NCI-H2029 (cell line): ENCODE data around the gene TAF8.
A peak's percentile ranks its signal among the peaks of the same experiment; 100 is the strongest.
"Not testable (repeated sequence)": the region's sequence is repeated elsewhere in the genome, so short reads cannot be mapped to it uniquely, and the experiment has no call there.

ENCODE experiments used
- DNase-seq: peaks from one replicate; lab custom pipeline; 2025; lab: John Stamatoyannopoulos, UW

Gene TAF8

GRCh38 chr6:42029062-42029685, 21.1 kb upstream of the TAF8 start:
- DNase-seq, result no peak

GRCh38 chr6:42029881-42030280, 20.4 kb upstream of the TAF8 start:
- no peak for DNase-seq

- DNase-seq, result no peak
Observed at GRCh38 chr6:42030585-42031506, 19.5 kb upstream of the TAF8 start.

DNA sequence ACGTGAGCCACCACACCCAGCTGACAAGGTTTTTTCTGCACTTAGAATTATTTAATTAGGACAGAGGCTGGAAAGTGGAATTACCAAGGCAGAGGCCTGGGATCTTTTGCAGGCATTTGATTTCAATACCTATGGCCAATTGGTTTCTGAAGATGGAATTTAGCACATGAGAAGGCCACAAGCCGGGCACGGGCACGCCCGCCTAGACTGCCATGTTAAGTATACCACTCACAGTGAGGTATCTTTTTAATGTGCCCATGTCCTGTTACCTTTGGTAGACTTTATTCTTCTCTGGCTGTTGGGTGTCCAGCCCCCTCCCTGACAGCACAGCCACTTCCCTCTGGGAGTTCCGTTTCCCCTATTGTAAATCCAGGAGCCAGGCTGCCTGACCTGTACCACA, 18.0 kb upstream of the TAF8 start:
- DNase-seq, result no peak

DNA sequence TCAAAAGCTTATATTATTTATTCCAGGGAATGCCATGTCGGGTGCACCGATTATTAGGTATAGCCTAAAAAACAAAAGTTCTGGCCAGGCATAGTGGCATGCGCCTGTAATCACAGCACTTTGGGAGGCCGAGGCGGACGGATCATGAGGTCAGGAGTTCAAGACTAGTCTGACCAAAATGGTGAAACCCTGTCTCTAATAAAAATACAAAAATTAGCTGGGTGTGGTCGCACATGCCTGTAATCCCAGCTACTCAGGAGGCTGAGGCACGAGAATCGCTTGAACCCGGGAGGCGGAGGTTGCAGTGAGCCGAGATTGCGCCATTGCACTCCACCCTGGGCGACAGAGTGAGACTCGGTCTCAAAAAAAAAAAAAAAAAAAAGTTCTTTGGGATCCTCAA, 12.7 kb upstream of the TAF8 start:
- not testable (repeated sequence) for DNase-seq

DNA sequence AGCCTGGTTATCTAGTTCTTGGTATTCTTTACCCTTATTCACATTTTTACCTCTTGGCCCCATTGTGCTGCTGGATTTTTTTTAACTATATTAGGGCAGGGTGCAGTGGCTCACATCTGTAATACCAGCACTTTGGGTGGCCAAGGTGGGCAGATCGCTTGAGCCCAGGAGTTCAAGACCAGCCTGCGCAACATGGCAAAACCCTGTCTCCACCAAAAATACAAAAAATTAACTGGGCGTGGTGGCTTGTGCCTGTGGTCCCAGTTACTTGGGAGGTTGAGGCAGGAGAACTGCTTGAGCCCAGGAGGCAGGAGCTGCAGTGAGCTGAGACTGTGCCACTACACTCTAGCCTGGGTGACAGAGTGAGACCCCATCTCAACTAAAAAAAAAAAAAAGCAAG, 12.2 kb upstream of the TAF8 start:
- no peak for DNase-seq

DNA sequence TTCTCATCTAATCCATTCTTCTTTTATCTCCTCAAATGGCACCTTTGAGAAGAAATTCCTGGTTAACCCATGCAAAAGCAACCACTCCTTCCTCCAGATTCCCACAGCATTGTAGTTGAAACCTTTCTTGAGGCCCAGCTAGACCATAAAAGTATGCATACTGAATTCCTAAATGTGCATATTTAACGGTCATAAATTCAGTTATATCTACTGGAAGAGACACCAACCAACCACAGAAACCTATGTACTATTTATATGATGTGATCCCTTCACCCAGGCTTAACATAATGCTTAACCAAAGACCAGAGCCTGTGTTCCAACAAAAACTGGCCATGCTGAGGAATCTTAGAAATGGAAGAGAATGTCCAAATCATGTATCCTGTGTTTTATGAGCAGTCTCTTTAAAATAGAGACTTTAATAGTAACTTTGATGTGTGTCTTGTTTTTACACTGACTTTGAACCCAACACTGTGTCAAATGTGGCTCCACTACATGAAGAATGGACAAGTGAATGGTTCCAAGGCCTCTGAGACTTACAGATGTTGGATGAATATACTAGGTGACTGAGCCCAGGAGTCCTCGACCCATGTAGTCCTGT, 11.4 kb upstream of the TAF8 start:
- no peak for DNase-seq

DNA sequence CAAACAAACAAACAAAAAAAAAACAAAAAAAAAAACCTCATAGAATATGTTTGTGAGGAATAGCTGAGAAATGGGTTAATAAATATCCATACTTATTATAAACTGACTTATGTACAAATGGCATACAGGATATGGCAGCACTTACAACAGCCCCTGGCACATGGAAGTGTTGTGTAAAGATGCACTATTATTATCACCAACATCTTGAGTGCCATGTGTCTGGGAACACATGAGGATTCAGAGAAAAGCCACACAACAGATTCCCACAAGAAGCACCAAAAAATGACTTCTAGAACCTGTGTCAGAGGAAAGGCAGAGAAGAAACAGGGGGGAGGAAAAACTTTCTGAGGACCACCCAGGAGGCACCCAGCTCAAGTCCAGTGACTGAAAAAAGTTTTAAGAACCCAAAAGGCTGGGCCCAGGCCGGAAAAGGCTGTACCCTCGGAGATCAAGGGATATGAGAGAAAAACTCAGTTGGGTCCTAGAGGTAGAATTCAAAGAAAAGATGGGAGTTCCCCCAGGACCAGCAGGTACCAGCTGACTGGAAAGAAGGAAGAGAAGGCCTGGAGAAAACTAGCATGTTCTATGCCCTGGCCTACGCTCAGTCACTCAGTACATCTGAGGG, 9.4 kb upstream of the TAF8 start:
- no peak for DNase-seq

DNA sequence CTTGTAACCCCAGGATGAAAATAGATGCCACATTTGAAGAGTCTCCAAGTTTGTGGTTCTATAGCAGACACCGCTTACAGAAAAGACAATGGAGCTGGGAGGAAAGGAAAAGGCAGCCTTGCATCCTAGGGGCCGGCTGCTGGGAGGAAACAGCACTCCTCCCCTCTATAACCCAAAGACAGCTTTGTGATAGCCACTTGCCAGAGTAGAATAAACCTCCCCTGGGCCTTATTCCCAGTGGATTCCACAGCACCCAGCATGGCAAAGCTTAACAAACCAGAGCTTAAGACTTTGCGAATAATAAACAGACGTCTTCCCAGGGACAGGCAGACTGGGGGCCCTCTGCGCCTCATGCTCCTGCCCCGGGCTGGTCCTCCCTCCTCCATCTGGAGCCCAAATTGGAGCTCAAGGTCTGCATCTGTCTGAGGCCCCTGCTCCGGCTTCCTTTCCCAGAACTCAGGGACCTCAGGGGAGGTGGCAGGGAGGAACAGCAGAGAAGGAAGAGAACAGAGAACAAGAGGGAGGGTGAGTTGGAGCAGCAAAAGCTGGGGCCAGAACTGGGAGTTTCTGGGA, 8.8 kb upstream of the TAF8 start:
- DNase-seq, result no peak

- no peak for DNase-seq
Observed at GRCh38 chr6:42042108-42042507, 8.2 kb upstream of the TAF8 start.

GRCh38 chr6:42043787-42044475, 6.4 kb upstream of the TAF8 start:
- peak; percentile 69 for DNase-seq

GRCh38 chr6:42045538-42046460, 4.5 kb upstream of the TAF8 start:
- DNase-seq, result peak; percentile 84

DNA sequence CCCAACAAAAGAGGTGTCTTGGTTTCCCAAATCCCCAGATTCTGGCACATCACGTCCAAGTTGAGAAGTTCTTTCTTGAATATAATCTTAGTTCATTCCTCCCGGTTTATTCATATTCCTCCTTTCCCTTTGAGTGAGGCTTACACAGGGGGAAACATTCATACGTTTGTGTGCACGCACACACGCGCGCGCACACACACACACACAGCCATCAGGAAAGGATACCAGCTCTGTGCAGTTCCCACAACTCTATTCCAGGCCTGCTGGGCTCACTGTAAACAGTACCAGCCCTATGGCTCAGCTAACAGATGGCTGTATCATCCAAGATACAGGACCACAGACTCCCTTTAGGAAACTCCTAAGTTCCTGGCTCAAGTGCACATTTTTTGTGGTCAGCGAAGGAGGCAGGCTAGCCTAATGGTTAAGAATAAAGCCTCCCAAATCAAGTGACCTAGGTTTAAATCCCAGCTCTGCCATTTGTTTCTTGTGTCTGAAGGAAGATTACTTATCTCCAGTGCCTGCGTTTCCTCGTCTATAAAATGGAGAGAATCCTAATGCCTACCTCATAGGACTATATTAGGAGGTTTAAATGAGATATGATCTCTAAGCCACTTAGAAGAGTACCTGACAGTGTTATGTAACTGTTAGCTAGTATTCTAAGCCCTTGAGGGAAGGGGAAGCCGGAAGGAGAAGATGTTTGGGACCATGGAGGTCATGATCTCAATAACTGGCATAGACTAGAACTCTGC, 3.7 kb upstream of the TAF8 start:
- DNase-seq, result no peak

DNA sequence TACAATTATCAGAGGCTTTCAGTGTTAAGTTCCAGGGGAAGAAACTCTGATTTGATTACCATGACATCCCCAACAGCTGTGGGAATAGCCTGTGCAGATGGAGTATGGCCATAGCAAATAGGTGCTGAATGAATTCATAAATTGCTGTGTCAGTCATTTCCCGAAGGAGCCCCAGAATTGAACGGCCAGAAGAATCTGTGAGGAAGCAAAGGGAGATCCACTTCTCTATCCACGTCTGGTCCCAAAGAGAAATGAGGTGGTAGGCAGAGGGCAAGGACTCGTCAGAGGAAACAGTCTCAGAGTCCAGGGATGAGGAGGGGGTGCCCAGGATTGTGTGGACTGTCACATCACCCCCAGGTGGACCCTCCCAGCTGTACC, 3.1 kb upstream of the TAF8 start:
- no peak for DNase-seq

- no peak for DNase-seq
Observed at GRCh38 chr6:42047790-42048405, 2.4 kb upstream of the TAF8 start.

DNA sequence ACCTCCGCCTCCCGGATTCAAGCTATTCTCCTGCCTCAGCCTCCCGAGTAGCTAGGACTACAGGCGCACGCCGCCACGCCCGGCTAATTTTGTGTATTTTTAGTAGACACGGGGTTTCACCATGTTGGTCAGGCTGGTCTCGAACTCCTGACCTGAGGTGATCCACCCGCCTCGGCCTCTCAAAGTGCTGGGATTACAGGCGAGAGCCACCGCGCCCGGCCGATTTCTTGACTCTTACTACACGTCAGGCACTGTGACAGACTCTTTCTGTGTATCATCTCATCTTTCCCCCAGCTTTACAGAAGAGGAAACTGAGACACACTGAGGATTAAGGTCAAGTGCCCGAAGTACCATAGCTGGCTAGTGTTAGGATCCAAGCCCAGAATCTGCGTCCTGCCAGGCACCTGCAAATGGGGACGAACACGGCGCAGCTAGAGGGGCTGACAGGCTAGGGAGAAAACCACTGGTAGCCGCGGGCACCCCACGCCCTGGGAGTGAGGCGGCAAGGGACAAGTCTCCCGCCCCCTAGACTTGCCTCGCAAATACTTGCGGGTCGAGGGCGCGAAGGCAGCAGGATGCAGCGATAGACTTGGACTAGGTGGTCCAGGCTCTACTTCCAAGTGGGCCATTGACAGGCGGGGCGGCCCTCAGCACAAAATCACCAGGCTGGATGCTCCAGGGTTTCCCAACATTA, 1.1 kb upstream of the TAF8 start:
- DNase-seq, result no peak

GRCh38 chr6:42049948-42050296, 402 bp upstream of the TAF8 start:
- peak; percentile 67 for DNase-seq

DNA sequence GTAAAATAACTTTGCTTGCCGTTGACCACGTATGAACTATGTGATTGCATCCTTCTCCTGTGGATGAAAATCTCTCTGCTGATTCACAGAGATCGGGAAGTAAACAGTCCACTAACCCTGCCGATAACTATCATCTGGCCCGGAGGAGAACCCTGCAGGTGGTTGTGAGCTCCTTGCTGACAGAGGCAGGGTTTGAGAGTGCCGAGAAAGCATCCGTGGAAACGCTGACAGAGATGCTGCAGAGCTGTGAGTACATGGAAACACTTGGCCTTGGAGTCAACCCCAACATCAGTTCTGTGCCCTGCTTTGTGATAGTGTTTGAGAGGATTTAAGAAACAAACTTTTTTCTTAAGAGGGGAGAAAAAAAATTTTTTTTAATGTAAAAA, 937 bp downstream of the TAF8 start:
- DNase-seq, result no peak

DNA sequence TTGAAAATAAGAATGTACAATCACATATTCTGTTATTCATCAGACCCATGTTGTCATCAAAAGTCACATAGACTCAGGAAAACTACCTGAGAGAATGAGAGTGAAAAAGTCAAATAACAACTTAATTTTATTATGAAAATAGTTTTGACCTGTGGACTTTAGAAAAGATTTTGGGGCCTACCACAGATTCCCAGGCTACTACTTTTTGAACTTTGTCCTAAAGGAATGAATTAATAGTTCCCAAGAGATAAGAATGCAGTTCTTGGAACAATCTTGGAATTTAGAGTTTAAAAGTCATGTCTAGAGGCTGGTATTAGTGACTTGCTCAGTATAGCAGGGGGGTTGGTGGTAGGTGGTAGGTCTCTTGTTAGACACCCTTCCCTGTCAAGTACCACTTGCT, 3.3 kb downstream of the TAF8 start:
- DNase-seq, result no peak
